Pons (tissue), 1 donor: ENCODE data around the gene FOXL3.

ENCODE experiments used
- DNase-seq: peaks from one replicate; pipeline ENCODE4 v3.0.0-alpha.2; 2016; ENCODE audit warnings: low spot score

FOXL3 gene

GRCh38 chr7:338295-339061 is 48.5 kb downstream of the FOXL3 start:
- DNase-seq, result no peak

- no peak for DNase-seq
Observed at GRCh38 chr7:339062-339342, 49.0 kb downstream of the FOXL3 start.

GRCh38 chr7:339696-340095 is 49.7 kb downstream of the FOXL3 start:
- no peak for DNase-seq

- no peak for DNase-seq
Observed at GRCh38 chr7:340200-340937, 50.4 kb downstream of the FOXL3 start.
